ENCODE measurements around the gene MAP3K13.

MAP3K13 gene

GRCh38 chr3:185347399-185347798, 15.5 kb upstream of the MAP3K13 start:
- Histone ChIP-seq H3K79me2 (ENCODE audit: control insufficient read depth, insufficient read depth, low read length, poor library complexity) (no peaks in the 10 kb centered on the region), H2AK5ac (ENCODE audit: low read length) (no peak overlapping the region), H2BK120ac (ENCODE audit: insufficient read depth, low read length, poor library complexity) (no peak overlapping the region), H3K27ac (ENCODE audit: low read depth, low read length) (no peak overlapping the region), H3K4me2 (ENCODE audit: low read length) (no peak overlapping the region), H3K9ac (ENCODE audit: low read length) (no peak overlapping the region), H3K4me1 (ENCODE audit: control insufficient read depth in 1 of 2, insufficient read depth in 2 of 2, low read length in 2 of 2) (no peaks in the 10 kb centered on the region), H2BK5ac (ENCODE audit: low read depth, low read length, poor library complexity) (no peak overlapping the region), H3K4ac (ENCODE audit: low read depth, low read length) (no peak overlapping the region), H3K79me1 (ENCODE audit: low read length) (no peaks in the 10 kb centered on the region), H3K23ac (ENCODE audit: low read length) (no peak overlapping the region), H4K91ac (ENCODE audit: low read depth, low read length) (no peak overlapping the region), H3K18ac (ENCODE audit: low read length) (no peak overlapping the region), H3K4me3 (ENCODE audit: low read depth, low read length) (no peak overlapping the region), H3K14ac (ENCODE audit: low read length) (no peak overlapping the region), H4K12ac (ENCODE audit: low read depth, low read length) (no peak overlapping the region), H3K36me3 (ENCODE audit: control insufficient read depth in 1 of 2, insufficient read depth in 2 of 2, low read length in 2 of 2) (no peaks in the 10 kb centered on the region), H2AFZ (ENCODE audit: insufficient read depth, low read length, poor library complexity) (no peak overlapping the region), H3K9me3 (ENCODE audit: insufficient read depth, low read depth, low read length) (no peaks in the 10 kb centered on the region), H4K8ac (ENCODE audit: low read depth, low read length) (no peak overlapping the region), H2BK12ac (ENCODE audit: low read length) (no peak overlapping the region), H3K27me3 (ENCODE audit: insufficient read depth, low read length) (no peaks in the 10 kb centered on the region)
- WGBS (ENCODE audit: extremely low coverage, insufficient coverage, insufficient read length): no CpG with 5 or more reads among the region's 9 CpGs
- DNase-seq: no peak

GRCh38 chr3:185350841-185351240, 12.1 kb upstream of the MAP3K13 start:
- Histone ChIP-seq H3K79me2 (ENCODE audit: control insufficient read depth, insufficient read depth, low read length, poor library complexity) (no peaks in the 10 kb centered on the region), H3K36me3 (ENCODE audit: control insufficient read depth in 1 of 2, insufficient read depth in 2 of 2, low read length in 2 of 2) (no peaks in the 10 kb centered on the region), H3K4ac (ENCODE audit: low read depth, low read length) (no peak overlapping the region), H3K79me1 (ENCODE audit: low read length) (no peaks in the 10 kb centered on the region), H4K8ac (ENCODE audit: low read depth, low read length) (no peak overlapping the region), H3K18ac (ENCODE audit: low read length) (no peak overlapping the region), H3K4me3 (ENCODE audit: low read depth, low read length) (no peak overlapping the region), H3K23ac (ENCODE audit: low read length) (no peak overlapping the region), H3K9me3 (ENCODE audit: insufficient read depth, low read depth, low read length) (no peaks in the 10 kb centered on the region), H2BK5ac (ENCODE audit: low read depth, low read length, poor library complexity) (no peak overlapping the region), H2AK5ac (ENCODE audit: low read length) (no peak overlapping the region), H4K12ac (ENCODE audit: low read depth, low read length) (no peak overlapping the region), H3K4me2 (ENCODE audit: low read length) (no peak overlapping the region), H3K9ac (ENCODE audit: low read length) (no peak overlapping the region), H3K4me1 (ENCODE audit: control insufficient read depth in 1 of 2, insufficient read depth in 2 of 2, low read length in 2 of 2) (no peaks in the 10 kb centered on the region), H2BK12ac (ENCODE audit: low read length) (no peak overlapping the region), H3K14ac (ENCODE audit: low read length) (no peak overlapping the region), H2AFZ (ENCODE audit: insufficient read depth, low read length, poor library complexity) (no peak overlapping the region), H2BK120ac (ENCODE audit: insufficient read depth, low read length, poor library complexity) (no peak overlapping the region), H4K91ac (ENCODE audit: low read depth, low read length) (no peak overlapping the region), H3K27ac (ENCODE audit: low read depth, low read length) (no peak overlapping the region), H3K27me3 (ENCODE audit: insufficient read depth, low read length) (no peaks in the 10 kb centered on the region)
- no CpG with 5 or more reads among the region's 6 CpGs for WGBS (ENCODE audit: extremely low coverage, insufficient coverage, insufficient read length)
- DNase-seq: no peak

GRCh38 chr3:185351396-185351795, 11.5 kb upstream of the MAP3K13 start:
- H3K36me3 ChIP-seq (ENCODE audit: control insufficient read depth in 1 of 2, insufficient read depth in 2 of 2, low read length in 2 of 2): no peaks in the 10 kb centered on the region
- no CpG with 5 or more reads among the region's 2 CpGs for WGBS (ENCODE audit: extremely low coverage, insufficient coverage, insufficient read length)

GRCh38 chr3:185353225-185353624, 9.7 kb upstream of the MAP3K13 start:
- Histone ChIP-seq H4K91ac (ENCODE audit: low read depth, low read length) (no peak overlapping the region), H3K27me3 (ENCODE audit: insufficient read depth, low read length) (no peaks in the 10 kb centered on the region), H3K36me3 (ENCODE audit: control insufficient read depth in 1 of 2, insufficient read depth in 2 of 2, low read length in 2 of 2) (no peaks in the 10 kb centered on the region), H3K9ac (ENCODE audit: low read length) (no peak overlapping the region), H2AFZ (ENCODE audit: insufficient read depth, low read length, poor library complexity) (no peak overlapping the region), H3K27ac (ENCODE audit: low read depth, low read length) (no peak overlapping the region), H3K79me1 (ENCODE audit: low read length) (no peaks in the 10 kb centered on the region), H2BK120ac (ENCODE audit: insufficient read depth, low read length, poor library complexity) (no peak overlapping the region), H2AK5ac (ENCODE audit: low read length) (no peak overlapping the region), H2BK5ac (ENCODE audit: low read depth, low read length, poor library complexity) (no peak overlapping the region), H3K4me1 (ENCODE audit: control insufficient read depth in 1 of 2, insufficient read depth in 2 of 2, low read length in 2 of 2) (no peaks in the 10 kb centered on the region), H4K8ac (ENCODE audit: low read depth, low read length) (no peak overlapping the region), H3K4me3 (ENCODE audit: low read depth, low read length) (no peak overlapping the region), H3K14ac (ENCODE audit: low read length) (no peak overlapping the region), H3K4me2 (ENCODE audit: low read length) (no peak overlapping the region), H3K4ac (ENCODE audit: low read depth, low read length) (no peak overlapping the region), H4K12ac (ENCODE audit: low read depth, low read length) (no peak overlapping the region), H3K23ac (ENCODE audit: low read length) (no peak overlapping the region), H3K18ac (ENCODE audit: low read length) (no peak overlapping the region), H3K79me2 (ENCODE audit: control insufficient read depth, insufficient read depth, low read length, poor library complexity) (no peaks in the 10 kb centered on the region), H3K9me3 (ENCODE audit: insufficient read depth, low read depth, low read length) (no peaks in the 10 kb centered on the region), H2BK12ac (ENCODE audit: low read length) (no peak overlapping the region)
- DNase-seq: no peak
- WGBS (ENCODE audit: extremely low coverage, insufficient coverage, insufficient read length): no CpG with 5 or more reads among the region's 5 CpGs

More at GRCh38 chr3:185351396-185351795, 11.5 kb upstream of the MAP3K13 start:
- Histone ChIP-seq H3K4me2 (ENCODE audit: low read length) (no peak overlapping the region), H2AFZ (ENCODE audit: insufficient read depth, low read length, poor library complexity) (no peak overlapping the region), H3K27me3 (ENCODE audit: insufficient read depth, low read length) (no peaks in the 10 kb centered on the region), H2BK12ac (ENCODE audit: low read length) (no peak overlapping the region), H4K8ac (ENCODE audit: low read depth, low read length) (no peak overlapping the region), H4K91ac (ENCODE audit: low read depth, low read length) (no peak overlapping the region), H3K18ac (ENCODE audit: low read length) (no peak overlapping the region), H3K9ac (ENCODE audit: low read length) (no peak overlapping the region), H3K4ac (ENCODE audit: low read depth, low read length) (no peak overlapping the region), H3K79me2 (ENCODE audit: control insufficient read depth, insufficient read depth, low read length, poor library complexity) (no peaks in the 10 kb centered on the region), H3K9me3 (ENCODE audit: insufficient read depth, low read depth, low read length) (no peaks in the 10 kb centered on the region), H3K79me1 (ENCODE audit: low read length) (no peaks in the 10 kb centered on the region), H2BK5ac (ENCODE audit: low read depth, low read length, poor library complexity) (no peak overlapping the region), H3K14ac (ENCODE audit: low read length) (no peak overlapping the region), H4K12ac (ENCODE audit: low read depth, low read length) (no peak overlapping the region), H3K4me1 (ENCODE audit: control insufficient read depth in 1 of 2, insufficient read depth in 2 of 2, low read length in 2 of 2) (no peaks in the 10 kb centered on the region), H2AK5ac (ENCODE audit: low read length) (no peak overlapping the region), H3K4me3 (ENCODE audit: low read depth, low read length) (no peak overlapping the region), H3K23ac (ENCODE audit: low read length) (no peak overlapping the region), H3K27ac (ENCODE audit: low read depth, low read length) (no peak overlapping the region), H2BK120ac (ENCODE audit: insufficient read depth, low read length, poor library complexity) (no peak overlapping the region)
- no peak for DNase-seq

All from trophoblast cell (in vitro differentiated cells and primary cell).